Mucosa of stomach (tissue), 1 donor: ENCODE data around the gene HIP1.
"Not testable (repeated sequence)": the region's sequence is repeated elsewhere in the genome, so short reads cannot be mapped to it uniquely, and the experiment has no call there.

Experiments
- H3K27me3 ChIP-seq: one replicate; pipeline ENCODE4 v1.7.0; 2013; ENCODE audit warnings: mild to moderate bottlenecking, low read length; ENCODE audit not compliant: control insufficient read depth, insufficient read depth
- H3K36me3 ChIP-seq: one replicate; pipeline ENCODE4 v1.7.0; 2013; ENCODE audit warnings: low read length; ENCODE audit not compliant: control insufficient read depth, insufficient read depth
- H3K4me1 ChIP-seq: one replicate; pipeline ENCODE4 v1.7.0; 2013; ENCODE audit warnings: mild to moderate bottlenecking, low read length; ENCODE audit not compliant: control insufficient read depth, insufficient read depth
- H3K4me3 ChIP-seq: one replicate; pipeline ENCODE4 v1.7.0; 2013; ENCODE audit warnings: low read length
- H3K9ac ChIP-seq: one replicate; pipeline ENCODE4 v1.7.0; 2013; ENCODE audit warnings: mild to moderate bottlenecking, low read length, moderate library complexity
- H3K9me3 ChIP-seq: one replicate; pipeline ENCODE4 v1.7.0; 2013; ENCODE audit warnings: mild to moderate bottlenecking, low read length, moderate library complexity; ENCODE audit not compliant: control insufficient read depth
- donor health status: Pancreatic carcinoma.

Gene HIP1

DNA sequence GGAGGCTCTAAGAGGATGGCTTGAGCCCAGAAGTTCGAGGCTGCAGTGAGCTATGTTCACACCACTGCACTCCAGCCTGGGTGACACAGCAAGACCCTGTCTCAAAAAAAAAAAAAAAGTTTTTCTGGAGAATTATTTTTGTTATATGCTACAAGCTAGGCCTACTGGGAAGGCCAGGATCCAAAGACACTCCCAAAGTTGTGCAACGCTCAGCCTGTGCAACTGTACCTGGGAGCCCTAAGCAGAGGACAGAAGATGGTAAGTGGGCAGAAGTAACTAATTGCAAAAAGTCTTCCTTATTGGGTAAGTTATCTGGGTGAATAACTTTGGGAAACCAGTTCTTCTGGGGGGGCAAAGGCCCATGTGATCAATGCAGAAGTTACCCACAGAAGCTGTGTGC lies 17.3 kb downstream of the HIP1 start:
- Histone ChIP-seq H3K4me3 (no peak overlapping the region), H3K27me3 (no peaks in the 10 kb centered on the region), H3K9me3 (no peaks in the 10 kb centered on the region), H3K4me1 (peaks cover 12% of the 10 kb centered on the region), H3K9ac (no peak overlapping the region), H3K36me3 (no peaks in the 10 kb centered on the region)

DNA sequence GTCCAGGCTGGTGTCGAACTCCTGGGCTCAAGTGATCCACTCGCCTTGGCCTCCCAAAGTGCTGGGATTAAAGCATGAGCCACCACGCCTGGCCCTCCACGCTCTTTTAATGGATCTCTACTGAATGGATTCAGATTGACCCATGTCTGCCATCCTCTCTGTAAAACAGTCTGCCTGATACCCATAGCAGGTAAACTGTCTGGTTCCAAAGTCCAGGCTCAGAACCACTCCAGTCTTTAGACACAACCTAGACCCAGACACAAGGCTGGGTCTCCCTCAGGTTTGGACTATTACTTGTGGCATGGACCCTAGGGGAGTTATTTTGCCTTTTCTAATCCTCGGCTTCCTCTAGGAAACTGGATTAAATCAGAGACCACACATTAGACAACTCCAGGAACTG lies 19.1 kb downstream of the HIP1 start:
- Histone ChIP-seq H3K9me3 (no peaks in the 10 kb centered on the region), H3K4me3 (no peak overlapping the region), H3K36me3 (no peaks in the 10 kb centered on the region), H3K4me1 (peaks cover 5% of the 10 kb centered on the region), H3K9ac (no peak overlapping the region), H3K27me3 (no peaks in the 10 kb centered on the region)

DNA sequence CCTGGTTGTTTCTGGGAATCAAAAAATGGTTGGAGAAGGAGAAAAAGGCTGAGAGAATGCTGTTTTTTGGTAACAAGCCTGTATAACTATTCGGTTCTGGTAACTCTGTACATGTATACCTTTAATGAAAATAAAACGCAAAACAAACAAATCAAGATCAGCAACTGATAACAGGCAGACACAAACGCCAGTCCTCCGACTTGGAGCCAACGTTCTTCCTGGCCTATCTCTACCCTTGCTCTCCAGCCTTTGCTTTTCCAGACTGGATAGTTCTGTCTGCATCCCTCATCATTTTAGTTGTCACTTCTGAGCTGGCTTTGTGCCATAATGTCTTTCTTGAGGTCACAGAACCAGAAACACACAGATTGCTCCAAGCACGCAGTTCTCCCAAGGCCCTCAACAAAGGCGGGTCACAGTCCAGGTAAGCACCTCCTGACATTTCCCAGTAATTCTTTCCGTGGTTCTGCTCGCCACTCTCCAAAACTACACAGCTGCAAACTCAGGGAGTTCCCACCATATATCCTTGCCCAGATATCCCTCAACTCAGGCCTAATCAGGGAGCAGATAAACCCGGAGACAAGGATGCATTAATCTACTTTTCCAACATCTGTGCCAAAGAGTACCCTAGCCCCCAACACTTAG lies 20.2 kb downstream of the HIP1 start:
- Histone ChIP-seq H3K4me1 (peaks cover 5% of the 10 kb centered on the region), H3K9ac (no peak overlapping the region), H3K9me3 (no peaks in the 10 kb centered on the region), H3K27me3 (no peaks in the 10 kb centered on the region), H3K4me3 (no peak overlapping the region), H3K36me3 (no peaks in the 10 kb centered on the region)

- H3K27me3 ChIP-seq, H3K36me3 ChIP-seq, H3K9me3 ChIP-seq, H3K4me1 ChIP-seq, H3K4me3 ChIP-seq, H3K9ac ChIP-seq: not testable (repeated sequence)
Observed at GRCh38 chr7:75717746-75718145, 21.0 kb downstream of the HIP1 start.

DNA sequence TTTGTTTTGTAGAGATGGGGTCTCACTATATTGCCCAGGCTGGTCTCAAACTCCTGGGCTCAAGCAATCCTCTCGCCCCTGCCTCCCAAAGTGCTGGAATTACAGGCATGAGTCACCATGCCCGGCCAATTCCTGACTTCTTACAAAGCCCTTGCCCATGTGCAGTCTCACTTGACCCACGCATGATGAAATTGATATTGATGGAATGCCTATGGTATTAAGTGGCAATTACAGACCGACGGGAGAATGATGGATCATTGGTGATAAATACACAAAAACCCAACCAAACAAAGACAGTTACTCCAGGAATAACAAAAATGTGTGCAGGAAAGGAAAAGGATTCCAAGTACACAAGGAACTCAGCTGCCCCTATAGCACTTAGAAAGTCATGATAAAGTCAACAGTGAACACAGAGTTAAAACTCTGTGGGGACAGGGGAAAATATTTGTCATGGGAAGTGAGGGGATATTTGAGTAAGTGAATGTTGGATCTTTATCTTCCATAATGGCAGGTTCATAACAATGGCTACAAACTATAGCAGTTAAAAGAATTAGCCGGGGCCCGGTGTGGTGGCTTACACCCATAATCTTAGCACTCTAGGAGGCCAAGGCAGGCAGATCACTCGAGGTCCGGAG lies 21.6 kb downstream of the HIP1 start:
- no peak overlapping the region for H3K9ac ChIP-seq
- H3K4me1 ChIP-seq = peaks cover 9% of the 10 kb centered on the region
- H3K27me3 ChIP-seq = no peaks in the 10 kb centered on the region
- H3K36me3 ChIP-seq = no peaks in the 10 kb centered on the region
- no peak overlapping the region for H3K4me3 ChIP-seq
- H3K9me3 ChIP-seq = no peaks in the 10 kb centered on the region

GRCh38 chr7:75715864-75716263 lies 22.9 kb downstream of the HIP1 start:
- H3K27me3 ChIP-seq = no peaks in the 10 kb centered on the region
- no peak overlapping the region for H3K4me3 ChIP-seq
- H3K36me3 ChIP-seq = no peaks in the 10 kb centered on the region
- peaks cover 9% of the 10 kb centered on the region for H3K4me1 ChIP-seq
- no peaks in the 10 kb centered on the region for H3K9me3 ChIP-seq
- H3K9ac ChIP-seq = no peak overlapping the region

DNA sequence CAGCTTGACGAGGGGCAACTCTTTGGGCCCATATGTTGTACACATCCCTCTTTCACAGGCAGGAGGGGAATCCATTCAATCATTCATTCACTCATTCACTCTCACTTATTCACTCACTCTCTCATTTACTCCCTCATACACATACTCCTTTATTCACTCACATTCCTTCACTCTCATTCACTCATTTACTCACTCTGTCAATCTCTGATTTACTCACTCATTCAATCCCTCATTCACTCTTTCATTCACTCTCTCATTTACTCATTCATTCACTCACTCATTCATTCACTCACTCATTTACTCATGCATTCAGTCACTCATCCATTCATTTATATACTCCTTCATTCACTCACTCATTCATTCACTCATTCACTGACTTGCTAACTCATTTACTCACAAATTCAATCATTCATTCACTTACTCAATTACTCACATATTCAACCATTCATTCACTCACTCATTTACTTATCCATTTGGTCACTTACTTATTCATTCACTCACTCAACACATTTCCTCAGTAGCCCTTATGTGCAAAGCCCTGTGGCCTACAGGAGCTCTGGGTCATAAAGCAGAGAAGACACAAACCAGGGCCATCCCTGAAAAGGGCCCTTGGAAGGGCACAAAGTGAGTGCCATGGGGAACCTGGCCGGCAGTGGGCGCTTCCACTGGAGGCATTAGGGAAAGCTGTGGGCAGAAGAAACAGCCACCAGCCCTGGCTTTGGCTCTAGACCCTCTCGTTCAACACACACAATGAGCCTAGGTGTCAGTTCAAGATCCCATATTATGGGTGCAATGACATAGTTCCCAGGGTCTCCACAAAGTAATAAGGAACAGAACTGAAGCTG lies 26.0 kb downstream of the HIP1 start:
- Histone ChIP-seq H3K4me1 (peaks cover 4% of the 10 kb centered on the region), H3K4me3 (no peak overlapping the region), H3K9ac (no peak overlapping the region), H3K36me3 (no peaks in the 10 kb centered on the region), H3K9me3 (no peaks in the 10 kb centered on the region), H3K27me3 (no peaks in the 10 kb centered on the region)

DNA sequence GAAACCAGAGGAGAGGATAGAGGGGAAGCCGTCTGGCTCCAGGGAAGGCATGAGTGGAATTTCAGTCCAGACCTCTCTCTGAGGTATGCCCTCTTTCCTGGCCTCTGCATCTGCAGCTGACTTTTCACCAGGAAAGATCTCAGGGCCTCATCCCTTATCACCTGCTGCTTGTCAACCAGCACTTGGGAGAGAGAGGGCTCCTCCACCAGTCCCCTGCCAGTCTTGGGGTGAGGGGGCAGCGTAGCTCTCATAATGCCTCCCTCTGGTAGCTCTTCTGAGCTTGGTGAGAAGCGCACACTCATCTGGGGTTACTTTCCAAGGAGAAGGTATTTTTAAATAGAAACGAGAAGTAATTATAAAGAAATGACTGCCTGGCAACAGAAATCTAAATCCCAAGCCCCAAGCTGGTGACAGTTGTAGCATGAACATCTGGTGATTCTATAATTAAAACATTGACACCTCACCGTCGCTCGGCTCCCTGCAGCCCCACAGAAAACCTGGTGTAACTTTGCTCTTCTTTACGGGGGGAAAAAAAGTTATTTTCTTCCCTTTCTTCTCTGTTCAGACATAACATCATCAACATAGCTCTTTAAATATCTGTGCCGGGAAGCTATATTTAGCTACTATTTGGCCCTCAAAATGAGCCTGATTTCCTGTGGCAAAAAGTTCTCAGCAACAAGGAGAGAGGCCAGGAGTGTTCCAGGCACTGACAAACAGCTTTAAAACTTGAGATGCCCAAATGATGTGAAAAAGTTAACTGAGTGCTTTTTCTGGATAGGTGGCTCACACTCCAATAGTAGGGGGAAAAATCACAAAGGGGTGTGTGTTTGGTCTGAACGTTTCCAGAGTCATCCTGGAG lies 26.9 kb downstream of the HIP1 start:
- Histone ChIP-seq H3K4me3 (no peak overlapping the region), H3K9ac (no peak overlapping the region), H3K36me3 (no peaks in the 10 kb centered on the region), H3K9me3 (no peaks in the 10 kb centered on the region), H3K27me3 (no peaks in the 10 kb centered on the region), H3K4me1 (peaks cover 4% of the 10 kb centered on the region)

- H3K36me3 ChIP-seq = no peaks in the 10 kb centered on the region
- no peaks in the 10 kb centered on the region for H3K27me3 ChIP-seq
- H3K4me3 ChIP-seq = no peak overlapping the region
- H3K4me1 ChIP-seq = peaks cover 4% of the 10 kb centered on the region
- H3K9me3 ChIP-seq = no peaks in the 10 kb centered on the region
- no peak overlapping the region for H3K9ac ChIP-seq
Observed at GRCh38 chr7:75711076-75711475, 27.7 kb downstream of the HIP1 start.

DNA sequence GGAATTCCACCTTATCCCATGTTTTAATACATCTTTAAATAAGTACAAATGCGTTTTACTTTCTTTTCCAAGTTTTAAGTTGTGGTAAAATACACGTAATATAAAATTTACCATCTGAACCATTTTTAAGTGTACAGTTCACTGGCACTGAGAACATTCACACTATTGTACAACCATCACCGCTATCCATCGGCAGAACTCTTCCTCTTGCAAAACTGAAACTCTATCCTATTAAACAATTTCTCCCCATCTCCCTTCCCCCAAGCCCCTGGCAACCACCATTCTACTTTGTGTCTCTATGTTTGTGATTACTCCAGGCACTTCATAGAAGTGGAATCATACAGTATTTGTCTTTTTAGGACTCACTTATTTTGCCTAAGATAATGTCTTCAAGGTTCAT lies 33.8 kb downstream of the HIP1 start:
- no peaks in the 10 kb centered on the region for H3K9me3 ChIP-seq
- no peaks in the 10 kb centered on the region for H3K36me3 ChIP-seq
- no peaks in the 10 kb centered on the region for H3K4me1 ChIP-seq
- H3K9ac ChIP-seq = no peak overlapping the region
- no peak overlapping the region for H3K4me3 ChIP-seq
- H3K27me3 ChIP-seq = no peaks in the 10 kb centered on the region

- no peak overlapping the region for H3K9ac ChIP-seq
- H3K4me1 ChIP-seq = no peaks in the 10 kb centered on the region
- H3K27me3 ChIP-seq = no peaks in the 10 kb centered on the region
- H3K4me3 ChIP-seq = no peak overlapping the region
- H3K36me3 ChIP-seq = no peaks in the 10 kb centered on the region
- no peaks in the 10 kb centered on the region for H3K9me3 ChIP-seq
Observed at GRCh38 chr7:75702515-75702914, 36.2 kb downstream of the HIP1 start.
